Right cardiac atrium (tissue), 5 donors: ENCODE data around the gene EXOC2. TPM values are rescaled to one million over a fixed set of nuclear protein-coding genes. Genes with fewer than 3 reads are reported as not detected.
A peak's percentile ranks its signal among the peaks of the same experiment; 100 is the strongest.
"Not testable (repeated sequence)": the region's sequence is repeated elsewhere in the genome, so short reads cannot be mapped to it uniquely, and the experiment has no call there.

Experiments
- ATAC-seq, 2 donors: fragments of 200-7000 bp; cut with Tn5 transposase; one replicate each; pipeline versions ENCODE4 v1.8.0 to v1.9.1; 2020; ENCODE audit warnings: moderate library complexity in 2 of 2, mild to moderate bottlenecking in 1 of 2
- DNase-seq, 3 donors: peaks; one replicate each; pipeline ENCODE4 v3.0.0-alpha.2; 2020
- H3K27ac ChIP-seq: one replicate; pipeline ENCODE4 v1.5.1; 2013; ENCODE audit warnings: mild to moderate bottlenecking, low read length, control low read depth, moderate library complexity
- H3K27me3 ChIP-seq: one replicate; pipeline ENCODE4 v1.6.1; 2013; ENCODE audit not compliant: control insufficient read depth, insufficient read depth
- H3K4me1 ChIP-seq: one replicate; pipeline ENCODE4 v1.6.1; 2013; ENCODE audit warnings: low read length; ENCODE audit not compliant: control insufficient read depth, insufficient read depth
- H3K4me3 ChIP-seq: one replicate; pipeline ENCODE4 v1.5.1; 2013; ENCODE audit warnings: low read length, control low read depth
- H3K9me3 ChIP-seq: one replicate; pipeline ENCODE4 v1.6.1; 2013; ENCODE audit warnings: low read length; ENCODE audit not compliant: control insufficient read depth
- WGBS: extraction: QIAGEN DNeasy Blood & Tissue Kit; methylation state at CpG from one replicate; pipeline ENCODE4 v1.1.7; 2013; 5-methylcytosine and 5-hydroxymethylcytosine counted together
- intact Hi-C, 4 donors: fragments of 100-400 bp; cut with DNase I; formaldehyde crosslinking; loops; one replicate each; pipeline versions ENCODE4 v1.11.0 to v1.14.0; 2022 to 2023
- polyA plus RNA-seq: library from polyadenylated mRNA; stranded (reverse); fragments of 200-250 nt; gene quantifications from one replicate; pipeline ENCODE4 v1.2.3, GENCODE V29; 2013
- total RNA-seq, 4 donors: library from RNA; stranded (reverse); fragmentation: NEBNext Ultra II Directional; extraction: Animal tissue kit (Norgen Biotek cat#: 25700); gene quantifications; one replicate each; pipeline ENCODE4 v1.2.1, GENCODE V29; 2021
- donor health status: healthy with polysubstance abuse.
- donor health status: DM: no; HTN: yes; CAD: no.
- donor health status: DM: no; HTN: no; CAD: no.
- donor health status: DM: no; HTN: yes; CAD: no; lungs with severe emphysema.
- donor health status: DM: yes; HTN: yes; CAD: no.

EXOC2 gene
- total and polyA plus RNA-seq, 5 donors = 7.9 to 17.9 (median 14.3) TPM

DNA sequence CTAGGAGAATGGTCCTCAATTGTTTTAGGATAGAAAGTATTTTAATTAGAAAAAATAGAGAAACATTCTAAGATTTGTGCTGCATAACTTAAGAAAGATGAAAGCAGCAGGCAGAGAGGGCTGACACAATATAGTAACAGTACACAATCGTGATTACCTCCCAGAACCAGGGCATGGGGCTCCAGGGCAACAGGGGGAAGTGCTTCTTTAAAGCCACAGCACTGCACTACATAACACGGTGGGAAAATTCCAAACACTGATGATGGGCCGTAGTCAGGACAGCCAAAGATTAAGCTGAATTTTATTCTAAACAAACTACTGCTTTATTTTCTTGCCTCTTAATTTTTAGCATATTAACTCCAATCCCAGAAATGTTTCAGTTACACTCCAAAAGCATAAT, 14.4 kb downstream of the EXOC2 start:
- Histone ChIP-seq H3K27me3 (no peaks in the 10 kb centered on the region), H3K9me3 (no peaks in the 10 kb centered on the region), H3K27ac (no peak overlapping the region), H3K4me1 (no peaks in the 10 kb centered on the region), H3K4me3 (no peak overlapping the region)
- intact Hi-C loops = no loop called here
- DNase-seq = no peak
- ATAC-seq = no peak
- WGBS = 59% methylated on average over 3 of the region's 3 CpGs

DNA sequence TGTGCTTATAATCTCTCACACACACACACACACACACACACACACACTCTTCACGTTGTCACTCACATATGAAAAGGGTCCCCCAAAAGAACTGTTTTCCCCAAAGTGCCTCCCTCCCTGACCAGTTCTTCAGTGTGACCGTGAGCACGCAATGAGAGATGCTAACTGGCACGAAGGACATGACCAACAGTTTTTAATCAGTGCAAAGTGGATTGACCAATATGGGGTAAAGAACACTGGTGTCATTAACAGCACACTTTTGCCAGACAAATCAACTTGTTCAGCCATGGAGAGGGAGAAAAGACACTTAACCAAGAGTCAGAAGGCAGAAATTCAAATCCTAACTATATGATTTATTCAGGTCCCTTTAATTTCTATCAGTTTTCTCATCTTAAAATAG, 15.0 kb downstream of the EXOC2 start:
- 94% methylated on average over 4 of the region's 4 CpGs for WGBS
- no peaks in the 10 kb centered on the region for H3K9me3 ChIP-seq
- intact Hi-C loops = no loop called here
- H3K27ac ChIP-seq = no peak overlapping the region
- no peaks in the 10 kb centered on the region for H3K4me1 ChIP-seq
- H3K27me3 ChIP-seq = no peaks in the 10 kb centered on the region
- DNase-seq = no peak
- H3K4me3 ChIP-seq = no peak overlapping the region
- no peak for ATAC-seq

DNA sequence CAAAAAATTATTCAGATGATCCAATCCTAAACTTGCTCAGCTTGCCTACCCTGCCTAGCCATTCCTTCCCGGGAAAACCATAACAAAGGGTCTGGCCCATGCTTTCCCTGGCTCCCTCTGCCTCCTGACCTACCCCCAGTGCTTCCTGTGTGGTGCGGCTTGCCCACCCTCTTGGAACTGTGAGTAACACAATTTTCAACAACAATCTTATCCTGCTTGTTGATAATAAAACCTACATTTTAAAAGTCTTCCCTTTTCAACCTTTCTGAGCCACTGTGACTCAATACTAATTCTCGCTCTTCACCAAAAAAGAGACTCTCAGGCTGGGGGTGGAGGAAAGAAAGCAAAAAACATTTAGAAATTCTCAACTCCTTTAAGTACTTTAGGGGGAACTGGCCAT, 18.0 kb downstream of the EXOC2 start:
- H3K4me3 ChIP-seq = no peak overlapping the region
- WGBS = 76% methylated on average over 3 of the region's 3 CpGs
- no peaks in the 10 kb centered on the region for H3K9me3 ChIP-seq
- H3K27me3 ChIP-seq = no peaks in the 10 kb centered on the region
- H3K27ac ChIP-seq = no peak overlapping the region
- no peaks in the 10 kb centered on the region for H3K4me1 ChIP-seq
- ATAC-seq (no peak), DNase-seq (no peak)
- intact Hi-C loops = no loop called here

DNA sequence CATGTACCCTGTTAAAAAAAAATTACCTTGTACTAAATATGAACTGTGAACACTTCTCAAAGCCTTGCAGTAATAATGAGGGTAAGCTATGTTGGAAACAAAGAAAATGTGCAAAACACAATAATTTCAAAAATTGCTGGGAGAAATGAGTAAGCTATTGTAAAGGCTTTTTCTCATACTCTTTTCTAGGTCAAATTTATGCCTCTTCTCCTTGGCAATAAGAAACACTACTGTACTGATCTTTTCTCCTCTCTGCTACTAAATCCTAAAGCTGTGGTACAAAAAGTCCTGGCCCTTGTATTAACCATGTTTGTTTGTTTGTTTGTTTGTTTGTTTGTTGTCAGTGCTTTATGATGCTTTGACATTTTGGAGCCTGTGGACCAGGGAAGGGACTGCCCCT, 18.5 kb downstream of the EXOC2 start:
- Histone ChIP-seq H3K4me3 (no peak overlapping the region), H3K27me3 (no peaks in the 10 kb centered on the region), H3K4me1 (no peaks in the 10 kb centered on the region), H3K9me3 (no peaks in the 10 kb centered on the region), H3K27ac (no peak overlapping the region)
- intact Hi-C loops = no loop called here
- ATAC-seq (no peak), DNase-seq (no peak)

DNA sequence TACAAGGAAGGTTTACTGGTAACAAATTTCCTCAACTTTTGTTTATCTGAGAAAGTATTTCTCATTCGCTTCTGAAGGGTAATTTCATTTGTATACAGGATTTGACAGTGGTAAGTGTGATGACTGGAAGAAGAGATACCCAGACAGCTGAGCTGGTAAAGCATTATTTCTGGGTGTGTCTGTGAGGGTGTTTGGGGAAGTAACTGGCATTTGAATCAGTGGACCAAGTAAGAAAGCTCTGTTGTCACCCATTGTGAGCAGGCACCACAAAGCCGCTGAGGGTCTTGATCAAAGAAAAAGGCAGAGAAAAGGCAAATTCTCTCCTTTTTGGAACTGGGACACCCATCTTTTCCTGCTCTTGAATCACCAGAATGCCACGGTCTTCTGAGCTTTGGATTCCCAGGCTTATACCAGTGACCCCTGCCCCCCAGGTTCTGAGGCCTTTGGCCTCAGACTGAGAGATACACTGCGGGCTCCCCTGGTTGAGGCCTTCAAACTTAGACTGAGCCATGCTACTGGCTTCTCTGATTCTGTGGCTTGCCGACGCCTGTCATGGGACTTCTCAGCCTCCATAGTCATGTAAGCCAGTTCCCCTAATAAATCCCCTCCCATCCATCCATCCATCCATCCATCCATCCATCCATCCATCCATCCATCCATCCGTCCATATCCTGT, 25.5 kb downstream of the EXOC2 start:
- no peak overlapping the region for H3K27ac ChIP-seq
- no peaks in the 10 kb centered on the region for H3K4me1 ChIP-seq
- no peaks in the 10 kb centered on the region for H3K27me3 ChIP-seq
- ATAC-seq (no peak), DNase-seq (no peak)
- H3K4me3 ChIP-seq = no peak overlapping the region
- H3K9me3 ChIP-seq = no peaks in the 10 kb centered on the region
- WGBS = 93% methylated on average over 1 of the region's 7 CpGs
- intact Hi-C loops = no loop called here

DNA sequence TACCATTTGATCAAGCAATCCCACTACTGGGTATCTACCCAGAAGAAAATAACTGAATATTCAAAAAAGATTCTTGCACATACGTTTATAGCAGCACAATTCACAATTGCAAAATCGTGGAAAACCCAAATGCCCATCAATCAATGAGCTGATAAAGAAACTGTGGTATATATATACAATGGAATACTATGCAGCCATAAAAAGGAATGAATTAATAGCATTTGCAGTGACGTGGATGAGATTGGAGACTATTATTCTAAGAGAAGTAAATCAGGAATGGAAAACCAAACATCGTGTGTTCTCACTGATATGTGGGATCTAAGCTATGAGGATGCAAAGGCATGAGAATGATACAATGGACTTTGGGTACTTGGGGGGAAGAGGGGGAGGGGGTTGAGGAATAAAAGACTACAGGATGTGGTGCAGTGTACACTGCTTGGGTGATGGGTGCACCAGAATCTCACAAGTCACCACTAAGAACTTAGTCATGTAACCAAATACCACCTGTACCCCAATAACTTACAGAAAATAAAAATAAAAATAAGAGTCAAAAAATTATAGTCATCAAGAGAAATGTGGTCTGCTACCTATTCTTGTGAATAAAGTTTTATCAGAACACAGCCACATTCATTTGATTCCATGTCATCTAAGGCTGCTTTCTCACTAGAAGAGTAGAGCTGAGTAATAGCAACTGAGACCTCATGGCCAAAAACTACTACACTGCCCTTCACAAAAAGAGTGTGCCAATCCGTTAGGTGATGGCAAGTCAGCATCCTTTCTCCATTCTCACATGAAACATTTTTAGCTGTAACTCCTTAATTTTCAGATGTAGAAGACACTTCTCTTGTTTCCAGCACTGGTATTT, 27.3 kb downstream of the EXOC2 start:
- DNase-seq (no peak), ATAC-seq (no peak)
- Histone ChIP-seq H3K4me1 (no peaks in the 10 kb centered on the region), H3K27me3 (no peaks in the 10 kb centered on the region), H3K9me3 (no peaks in the 10 kb centered on the region), H3K27ac (no peak overlapping the region), H3K4me3 (no peak overlapping the region)
- intact Hi-C loops = no loop called here
- 96% methylated on average over 5 of the region's 5 CpGs for WGBS

DNA sequence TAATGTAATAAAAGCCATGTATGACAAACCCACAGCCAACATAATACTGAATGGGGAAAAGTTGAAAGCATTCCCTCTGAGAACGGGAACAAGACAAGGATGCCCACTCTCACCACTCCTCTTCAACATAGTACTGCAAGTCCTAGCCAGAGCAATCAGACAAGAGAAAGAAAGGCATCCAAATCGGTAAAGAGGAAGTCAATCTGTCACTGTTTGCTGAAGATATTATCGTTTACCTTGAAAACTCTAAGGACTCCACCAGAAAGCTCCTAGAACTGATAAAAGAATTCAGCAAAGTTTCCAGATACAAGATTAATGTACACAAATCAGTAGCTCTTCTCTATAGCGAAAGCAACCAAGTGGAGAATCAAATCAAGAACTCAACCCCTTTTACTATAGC, 29.2 kb downstream of the EXOC2 start:
- H3K9me3 ChIP-seq, H3K4me1 ChIP-seq, ATAC-seq, DNase-seq, H3K27ac ChIP-seq, H3K27me3 ChIP-seq, intact Hi-C loops, H3K4me3 ChIP-seq: not testable (repeated sequence)
- WGBS = 73% methylated on average over 4 of the region's 4 CpGs

DNA sequence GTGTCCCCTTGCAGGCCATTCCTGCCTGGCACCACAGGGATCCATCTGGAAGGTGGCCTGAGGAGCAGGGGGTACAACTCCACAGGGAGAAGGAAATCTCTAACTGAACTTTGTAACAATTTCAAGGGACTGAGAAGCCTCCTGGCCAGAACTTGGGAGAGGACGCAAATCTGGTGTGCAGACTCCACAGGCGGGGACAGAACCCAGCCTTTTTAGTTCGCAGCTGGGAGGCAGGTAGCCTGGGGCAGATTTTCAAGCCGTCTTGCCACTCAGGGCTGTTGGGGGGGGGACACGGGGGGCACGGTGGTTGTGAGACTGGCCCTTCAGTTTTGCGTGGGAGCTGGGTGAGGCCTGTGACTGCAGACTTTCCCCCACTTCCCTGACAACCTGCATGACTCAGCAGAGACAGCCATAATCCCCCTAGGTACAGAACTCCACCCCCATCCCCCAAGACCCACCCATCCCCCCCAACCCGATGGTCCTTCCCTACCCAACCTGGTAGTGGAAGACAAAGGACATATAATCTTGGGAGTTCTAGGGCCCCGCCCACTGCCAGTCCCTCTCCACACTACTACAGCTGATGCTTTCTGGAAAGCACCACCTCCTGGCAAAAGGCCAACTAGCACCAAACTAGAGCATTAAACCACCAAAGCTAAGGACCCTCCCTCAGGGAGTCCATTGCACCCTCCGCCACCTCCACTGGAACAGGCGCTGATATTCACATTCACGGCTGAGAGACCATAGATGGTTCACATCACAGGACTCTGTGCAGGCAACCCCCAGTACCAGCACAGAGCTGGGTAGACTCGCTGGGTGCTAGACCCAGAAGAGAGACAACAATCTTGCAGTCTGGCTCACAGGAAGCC, 33.0 kb downstream of the EXOC2 start:
- DNase-seq (no peak), ATAC-seq (no peak)
- H3K4me1 ChIP-seq = no peaks in the 10 kb centered on the region
- WGBS = 82% methylated on average over 13 of the region's 13 CpGs
- no peaks in the 10 kb centered on the region for H3K27me3 ChIP-seq
- intact Hi-C loops = no loop called here
- H3K4me3 ChIP-seq = no peak overlapping the region
- H3K27ac ChIP-seq = no peak overlapping the region
- H3K9me3 ChIP-seq = no peaks in the 10 kb centered on the region

DNA sequence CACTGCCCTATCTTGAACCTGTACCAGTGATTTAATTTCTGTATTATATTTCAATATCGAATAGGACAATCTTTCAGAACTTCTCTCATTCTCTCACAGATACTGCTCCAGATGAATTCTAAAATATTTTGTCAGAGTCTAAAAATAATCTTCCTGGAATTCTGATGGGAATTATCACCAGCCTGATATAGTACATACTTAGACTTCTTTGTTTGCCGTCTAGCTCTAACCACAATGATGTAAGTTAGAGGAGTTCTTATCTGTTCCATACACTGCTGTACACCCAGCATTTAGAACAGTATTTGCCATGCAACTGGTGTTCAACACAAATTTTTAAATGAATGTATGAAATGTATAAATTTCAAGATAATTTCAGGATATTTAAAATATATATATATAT, 34.7 kb downstream of the EXOC2 start:
- H3K4me3 ChIP-seq = no peak overlapping the region
- no peaks in the 10 kb centered on the region for H3K9me3 ChIP-seq
- 18% methylated on average over 2 of the region's 2 CpGs for WGBS
- no peak overlapping the region for H3K27ac ChIP-seq
- H3K27me3 ChIP-seq = no peaks in the 10 kb centered on the region
- ATAC-seq = peak in 1 of 2 donors; percentile 38
- H3K4me1 ChIP-seq = no peaks in the 10 kb centered on the region
- intact Hi-C loops = no loop called here
- no peak for DNase-seq

DNA sequence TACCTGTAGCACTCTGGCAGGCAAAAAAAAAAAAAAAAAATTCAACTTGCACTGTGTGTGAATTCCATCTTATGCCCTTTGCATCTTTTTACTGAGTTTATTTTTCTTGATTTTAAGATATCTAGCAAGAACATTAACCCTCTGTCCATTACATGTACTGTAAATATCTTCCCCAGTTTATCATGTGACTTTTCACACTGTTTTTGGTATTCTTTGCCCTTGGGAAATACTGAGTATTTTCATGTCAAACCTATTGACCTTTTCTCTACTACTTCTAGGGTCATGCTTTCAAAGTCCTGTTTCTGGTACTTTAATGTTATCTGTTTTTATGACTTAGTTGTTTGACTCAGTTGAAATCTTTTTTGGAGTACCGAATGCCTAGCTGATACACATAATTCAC, 35.2 kb downstream of the EXOC2 start:
- 45% methylated on average over 1 of the region's 1 CpG for WGBS
- H3K27ac ChIP-seq = no peak overlapping the region
- H3K4me1 ChIP-seq = no peaks in the 10 kb centered on the region

More for the DNA sequence above, 35.2 kb downstream of the EXOC2 start:
- Histone ChIP-seq H3K4me3 (no peak overlapping the region), H3K27me3 (no peaks in the 10 kb centered on the region), H3K9me3 (no peaks in the 10 kb centered on the region)
- intact Hi-C loops = no loop called here
- no peak for ATAC-seq
- DNase-seq = no peak
